Neural crest cell (in vitro differentiated cells): ENCODE measurements around the gene TTF1. TPM values are rescaled to one million over a fixed set of nuclear protein-coding genes. Genes with fewer than 3 reads are reported as not detected.

Experiments used
- DNase-seq: peaks from one replicate; pipeline ENCODE4 v3.0.0; 2021; ENCODE audit warnings: low read depth, mixed read lengths, low spot score
- H3K27ac Mint-ChIP-seq: one replicate; pipeline ENCODE4 v1.8.0; 2021; ENCODE audit warnings: mild to moderate bottlenecking, mixed read lengths; ENCODE audit not compliant: unreplicated experiment
- H3K27me3 Mint-ChIP-seq: 2 replicates; pipeline ENCODE4 v1.8.0; 2021; ENCODE audit warnings: low read depth, mild to moderate bottlenecking, mixed read lengths
- H3K36me3 Mint-ChIP-seq: 2 replicates; pipeline ENCODE4 v1.8.0; 2021; ENCODE audit warnings: low read depth, mild to moderate bottlenecking, mixed read lengths
- H3K4me1 Mint-ChIP-seq: 2 replicates; pipeline ENCODE4 v1.8.0; 2021; ENCODE audit warnings: mixed read lengths
- H3K4me3 Mint-ChIP-seq: one replicate; pipeline ENCODE4 v1.8.0; 2021; ENCODE audit warnings: mild to moderate bottlenecking, mixed read lengths
- H3K9me3 Mint-ChIP-seq: 2 replicates; pipeline ENCODE4 v1.8.0; 2021; ENCODE audit warnings: mixed read lengths
- total RNA-seq: library from RNA; stranded (reverse); gene quantifications from 2 replicates; pipeline ENCODE4 v1.2.1, GENCODE V29; 2021
- TF ChIP-seq, protein P1 (sequence below): fragments of 200-600 bp; sonication (generic); conservative IDR thresholded peaks from 2 replicates; pipeline ENCODE4 v1.5.0; 2021; ENCODE audit warnings: antibody characterized with exemption, mild to moderate bottlenecking

Gene TTF1
- total RNA-seq, 1 donor from 2014 or later, result 21.9 TPM

DNA sequence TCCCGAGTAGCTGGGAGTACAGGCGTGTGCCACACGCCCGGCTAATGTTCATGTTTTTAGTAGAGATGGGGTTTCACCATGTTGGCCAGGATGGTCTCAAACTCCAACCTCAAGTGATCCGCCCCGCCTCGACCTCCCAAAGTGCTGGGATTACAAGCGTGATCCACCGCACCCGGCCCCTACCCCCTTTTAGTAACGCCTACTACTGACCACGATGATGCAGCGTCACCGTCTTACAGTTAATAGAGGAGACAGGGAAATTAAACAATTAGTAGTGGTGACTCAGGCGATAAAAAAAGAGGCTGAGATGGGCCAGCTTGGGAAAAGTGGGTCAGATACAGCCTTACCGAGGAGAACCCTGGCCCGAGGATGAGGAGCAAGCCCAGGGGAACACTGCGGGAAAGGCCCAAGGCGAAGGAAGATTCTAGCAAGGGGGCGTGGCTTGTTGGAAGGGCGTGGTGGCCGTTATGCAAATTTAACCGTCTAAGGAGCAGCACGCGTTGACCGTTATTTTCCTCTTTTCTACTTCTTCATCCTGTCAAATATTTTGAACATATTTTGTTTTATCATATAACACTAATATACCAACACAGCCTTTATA, 50.2 kb downstream of the TTF1 start:
- no peaks in the 10 kb centered on the region for H3K9me3 Mint-ChIP-seq
- no peak for DNase-seq
- peaks cover 22% of the 10 kb centered on the region for H3K4me1 Mint-ChIP-seq
- TF ChIP-seq, protein P1, sequence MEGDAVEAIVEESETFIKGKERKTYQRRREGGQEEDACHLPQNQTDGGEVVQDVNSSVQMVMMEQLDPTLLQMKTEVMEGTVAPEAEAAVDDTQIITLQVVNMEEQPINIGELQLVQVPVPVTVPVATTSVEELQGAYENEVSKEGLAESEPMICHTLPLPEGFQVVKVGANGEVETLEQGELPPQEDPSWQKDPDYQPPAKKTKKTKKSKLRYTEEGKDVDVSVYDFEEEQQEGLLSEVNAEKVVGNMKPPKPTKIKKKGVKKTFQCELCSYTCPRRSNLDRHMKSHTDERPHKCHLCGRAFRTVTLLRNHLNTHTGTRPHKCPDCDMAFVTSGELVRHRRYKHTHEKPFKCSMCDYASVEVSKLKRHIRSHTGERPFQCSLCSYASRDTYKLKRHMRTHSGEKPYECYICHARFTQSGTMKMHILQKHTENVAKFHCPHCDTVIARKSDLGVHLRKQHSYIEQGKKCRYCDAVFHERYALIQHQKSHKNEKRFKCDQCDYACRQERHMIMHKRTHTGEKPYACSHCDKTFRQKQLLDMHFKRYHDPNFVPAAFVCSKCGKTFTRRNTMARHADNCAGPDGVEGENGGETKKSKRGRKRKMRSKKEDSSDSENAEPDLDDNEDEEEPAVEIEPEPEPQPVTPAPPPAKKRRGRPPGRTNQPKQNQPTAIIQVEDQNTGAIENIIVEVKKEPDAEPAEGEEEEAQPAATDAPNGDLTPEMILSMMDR, result no peak
- peaks cover 2% of the 10 kb centered on the region for H3K27me3 Mint-ChIP-seq
- no peak overlapping the region for H3K27ac Mint-ChIP-seq
- peak overlapping the region; percentile 68 for H3K4me3 Mint-ChIP-seq
- H3K36me3 Mint-ChIP-seq, result peaks cover 4% of the 10 kb centered on the region

DNA sequence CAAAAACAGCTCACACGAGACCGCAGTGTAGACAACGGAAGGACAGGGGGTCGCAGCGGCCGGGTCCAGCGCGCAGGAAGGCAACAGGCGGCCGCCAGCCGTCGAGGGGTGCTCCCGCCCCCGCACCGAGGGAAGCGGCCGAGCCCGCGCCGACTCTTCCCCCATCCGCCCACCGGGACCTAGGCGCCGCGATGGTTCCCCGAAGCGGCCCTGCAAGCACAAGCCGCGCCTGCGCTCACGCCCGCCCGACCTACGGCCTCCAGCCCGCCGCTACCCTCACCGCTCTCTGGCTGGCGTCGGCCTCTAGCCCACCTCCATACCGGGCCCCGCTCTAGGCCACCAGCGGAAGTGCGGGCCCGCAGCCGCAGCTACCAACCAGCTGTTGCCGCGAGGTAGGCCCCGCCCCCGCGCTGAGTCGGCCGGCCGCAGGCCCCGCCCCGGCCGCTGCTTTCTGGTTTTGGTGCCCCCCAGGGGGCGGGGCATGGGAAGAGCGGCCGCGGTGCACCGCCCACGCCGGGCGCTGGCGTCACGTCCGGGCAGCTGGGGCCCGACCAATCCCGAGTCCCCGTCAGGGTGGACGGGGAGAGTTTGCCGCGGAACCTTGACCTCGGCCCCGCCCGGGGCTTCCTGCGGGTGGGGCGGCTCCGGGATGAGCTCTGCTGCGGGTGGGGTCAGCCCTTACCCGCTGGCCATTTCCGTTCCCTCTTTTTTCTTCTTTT, 51.8 kb downstream of the TTF1 start, which contains the start of gene SETX:
Gene SETX (minus strand): TSS at position 350 of the 719 bp plus-strand sequence. CDS start 5,558 bp downstream, outside the sequence.
- DNase-seq, result peak; percentile 87
- Mint-ChIP-seq H3K27me3 (peaks cover 2% of the 10 kb centered on the region), H3K9me3 (no peaks in the 10 kb centered on the region), H3K36me3 (peaks cover 4% of the 10 kb centered on the region), H3K27ac (peak within 1 kb of the TSS; percentile 96), H3K4me3 (peak within 1 kb of the TSS; percentile 95), H3K4me1 (peaks cover 22% of the 10 kb centered on the region)
- TF ChIP-seq, protein P1, result peak; percentile 21

DNA sequence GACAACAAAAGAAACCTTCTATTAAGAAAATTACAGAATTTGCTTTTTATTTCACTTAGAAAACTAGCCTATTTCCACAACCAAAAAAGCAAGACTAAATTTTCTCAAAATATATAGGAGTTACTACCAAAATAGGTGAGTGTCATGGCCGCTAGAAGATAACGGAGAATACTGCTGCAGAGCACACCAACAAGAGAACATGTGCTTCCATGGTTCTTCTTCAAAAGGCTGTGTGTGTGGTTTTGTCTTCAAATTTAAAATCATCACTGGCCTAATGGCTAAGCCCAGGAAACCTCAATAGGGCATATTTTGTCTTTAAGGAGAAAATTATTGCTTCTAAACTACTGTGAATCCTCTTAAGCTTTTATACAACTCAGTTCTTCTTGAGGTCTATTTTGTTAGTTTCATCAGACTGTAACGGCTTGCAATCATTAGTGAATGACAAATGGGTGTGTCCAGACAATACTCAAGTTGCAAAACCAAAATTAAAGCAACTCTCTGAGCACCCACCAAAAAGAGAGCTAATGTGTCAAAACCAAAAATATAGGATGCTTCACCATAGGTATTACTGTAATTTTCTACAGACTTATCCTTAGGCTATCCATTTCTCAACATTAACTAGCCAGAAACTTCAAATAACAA, 55.1 kb downstream of the TTF1 start:
- no peak overlapping the region for H3K27ac Mint-ChIP-seq
- DNase-seq, result no peak
- TF ChIP-seq, protein P1, result no peak
- no peaks in the 10 kb centered on the region for H3K27me3 Mint-ChIP-seq
- peaks cover 4% of the 10 kb centered on the region for H3K36me3 Mint-ChIP-seq
- peaks cover 22% of the 10 kb centered on the region for H3K4me1 Mint-ChIP-seq
- no peaks in the 10 kb centered on the region for H3K9me3 Mint-ChIP-seq
- peak overlapping the region; percentile 34 for H3K4me3 Mint-ChIP-seq

DNA sequence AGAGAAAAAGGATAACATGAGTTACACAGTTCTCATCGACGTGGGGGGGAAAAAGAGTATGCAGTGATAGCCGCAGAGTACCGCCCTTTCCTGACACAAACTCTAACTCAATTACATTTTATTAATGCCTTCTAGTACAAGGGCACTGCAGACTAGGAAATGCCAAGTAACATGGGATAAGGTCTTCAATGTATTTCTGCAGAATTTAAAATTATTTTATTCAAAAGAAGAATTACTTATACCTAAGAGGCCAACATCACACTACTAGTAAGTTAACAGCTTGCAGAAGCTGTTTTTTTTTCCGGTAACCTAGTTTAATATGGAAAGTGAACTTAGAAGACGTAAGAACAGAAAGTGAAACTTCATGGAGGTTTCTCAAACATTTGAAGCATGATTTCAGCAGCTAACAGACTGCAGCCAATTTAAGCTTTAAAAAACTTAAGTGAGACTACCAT, 55.8 kb downstream of the TTF1 start:
- no peak for DNase-seq
- TF ChIP-seq, protein P1, result no peak
- peaks cover 22% of the 10 kb centered on the region for H3K4me1 Mint-ChIP-seq
- H3K4me3 Mint-ChIP-seq, result no peak overlapping the region
- peaks cover 4% of the 10 kb centered on the region for H3K36me3 Mint-ChIP-seq
- no peaks in the 10 kb centered on the region for H3K27me3 Mint-ChIP-seq
- H3K9me3 Mint-ChIP-seq, result no peaks in the 10 kb centered on the region
- H3K27ac Mint-ChIP-seq, result no peak overlapping the region

DNA sequence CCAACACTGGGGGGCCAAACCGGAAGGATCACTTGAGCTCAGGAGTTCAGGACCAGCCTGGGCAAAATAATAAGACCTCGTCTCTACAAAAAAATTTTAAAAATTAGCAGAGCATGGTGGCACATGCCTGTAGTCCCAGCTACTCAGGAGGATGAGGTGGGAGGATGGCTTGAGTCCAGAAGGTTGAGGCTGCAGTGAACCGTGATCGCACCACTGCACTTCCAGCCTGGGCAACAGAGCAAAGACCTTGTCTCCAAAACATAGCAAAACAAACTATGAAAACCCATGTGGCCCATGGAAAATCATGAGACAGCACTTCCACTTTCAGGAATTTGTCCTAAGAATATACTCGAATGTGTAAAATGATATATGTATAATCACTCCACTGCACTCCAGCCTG, 58.0 kb downstream of the TTF1 start:
- Mint-ChIP-seq H3K27me3 (no peaks in the 10 kb centered on the region), H3K36me3 (peaks cover 8% of the 10 kb centered on the region)
- no peak for DNase-seq

More for the DNA sequence above, 58.0 kb downstream of the TTF1 start:
- H3K4me3 Mint-ChIP-seq, result no peak overlapping the region
- TF ChIP-seq, protein P1, result no peak
- peaks cover 17% of the 10 kb centered on the region for H3K4me1 Mint-ChIP-seq
- no peak overlapping the region for H3K27ac Mint-ChIP-seq
- H3K9me3 Mint-ChIP-seq, result no peaks in the 10 kb centered on the region
